RPMI8226 (cell line): ENCODE data around the gene RAB11FIP3.

Experiments used
- DNase-seq: peaks from one replicate; pipeline ENCODE4 v3.0.0-alpha.2; 2015

RAB11FIP3 gene

GRCh38 chr16:534856-535445 is 109.5 kb downstream of the RAB11FIP3 start:
- DNase-seq = no peak

DNA sequence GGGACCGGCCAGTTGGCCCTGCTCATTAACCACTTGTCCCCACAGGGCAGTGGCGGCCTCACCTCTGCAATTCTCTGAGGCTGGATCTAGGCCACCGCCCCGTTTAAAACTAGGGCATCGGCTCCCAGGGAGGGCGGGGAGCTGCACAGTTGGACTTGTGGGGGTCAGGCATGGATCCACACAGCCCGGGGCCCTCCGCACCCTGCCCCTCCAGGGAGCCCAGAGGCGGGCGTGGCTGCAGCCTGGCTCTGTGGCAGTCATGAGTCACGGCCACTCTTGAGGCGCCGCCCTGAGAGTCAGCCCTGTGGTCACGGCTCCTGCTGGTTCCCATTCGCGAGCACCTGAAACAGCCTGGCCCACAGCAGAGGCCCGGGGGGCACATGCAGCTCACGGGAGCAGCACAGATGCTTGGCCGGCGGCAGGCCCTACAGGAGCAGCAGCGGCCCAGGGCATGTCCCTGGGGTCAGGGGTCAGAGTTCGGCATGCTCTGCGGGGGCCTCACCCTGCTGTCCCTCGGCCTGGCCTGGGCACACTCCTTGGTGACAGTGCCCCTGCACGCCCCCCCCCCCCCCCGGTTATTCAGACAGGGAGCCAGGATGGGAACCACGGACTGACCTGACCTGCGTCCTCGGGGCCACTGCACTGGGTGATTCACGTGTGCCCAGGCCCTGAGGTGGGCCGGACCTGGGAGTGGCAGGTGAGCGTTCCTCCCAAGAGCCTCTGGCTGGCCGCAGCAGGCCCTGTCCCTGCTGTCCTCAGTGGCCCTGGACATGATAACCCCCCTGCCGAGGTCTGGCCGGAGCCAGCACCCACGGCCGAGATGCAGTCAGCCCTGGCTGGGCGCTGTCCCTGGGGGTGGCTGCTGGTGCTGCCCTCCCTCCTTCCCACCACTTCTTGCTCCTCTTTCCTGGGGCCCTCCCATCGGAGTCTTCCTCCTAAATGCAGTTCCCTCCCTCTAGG is 110.3 kb downstream of the RAB11FIP3 start:
- no peak for DNase-seq

DNA sequence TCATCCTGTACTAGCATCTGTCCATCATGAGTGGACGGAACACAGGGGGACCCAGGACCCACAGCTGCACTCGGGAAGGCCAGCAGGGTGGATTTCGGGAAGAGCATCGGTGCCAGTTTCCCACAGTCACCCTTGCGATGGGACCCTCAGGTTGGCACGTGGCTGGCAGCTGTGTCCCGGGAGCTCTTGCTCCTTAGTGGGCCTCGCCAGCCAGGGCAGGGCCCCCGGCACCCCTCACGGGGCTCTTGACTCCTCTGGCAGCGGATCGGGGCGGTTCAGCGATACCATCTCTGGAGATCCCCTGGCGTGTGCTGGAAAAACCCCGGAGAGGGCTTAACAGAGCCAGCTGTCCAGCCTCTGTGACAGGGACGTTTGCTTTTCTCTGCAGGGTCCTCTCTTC is 111.3 kb downstream of the RAB11FIP3 start:
- DNase-seq = no peak

GRCh38 chr16:537415-538335 is 112.2 kb downstream of the RAB11FIP3 start:
- DNase-seq = no peak

DNA sequence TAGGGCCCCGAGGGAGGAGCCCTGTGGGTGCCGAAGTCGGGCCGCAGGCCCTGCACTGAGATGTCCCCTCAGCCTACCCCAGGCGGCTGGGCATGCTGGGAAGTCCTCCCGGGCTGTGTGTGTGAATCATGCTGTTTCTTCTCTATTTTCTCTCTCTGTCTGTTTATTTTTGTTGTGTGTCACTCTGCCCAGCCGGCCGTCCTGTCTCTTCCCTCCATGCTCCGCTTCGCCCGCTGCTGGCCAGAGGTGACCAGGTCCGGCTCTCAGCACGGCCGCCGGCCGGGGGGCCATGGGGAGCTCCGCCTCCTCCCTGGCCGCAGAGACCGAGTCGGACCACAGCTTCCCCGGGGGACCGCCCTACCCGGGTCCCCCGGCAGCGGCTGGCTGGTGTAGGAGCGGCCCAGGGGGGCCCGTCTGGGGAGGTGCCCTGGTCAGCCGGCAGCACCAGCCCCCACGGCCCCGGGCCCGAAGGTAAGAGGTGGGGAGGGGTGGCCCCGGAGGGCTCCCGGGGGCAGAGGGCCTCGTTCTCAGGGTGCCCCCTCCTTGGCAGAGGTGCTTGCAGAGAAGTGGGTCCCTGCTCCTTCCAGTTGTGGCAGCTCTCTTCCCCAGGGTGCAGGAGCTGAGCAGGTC is 114.6 kb downstream of the RAB11FIP3 start:
- DNase-seq = no peak

GRCh38 chr16:540645-541340 is 115.3 kb downstream of the RAB11FIP3 start:
- no peak for DNase-seq

DNA sequence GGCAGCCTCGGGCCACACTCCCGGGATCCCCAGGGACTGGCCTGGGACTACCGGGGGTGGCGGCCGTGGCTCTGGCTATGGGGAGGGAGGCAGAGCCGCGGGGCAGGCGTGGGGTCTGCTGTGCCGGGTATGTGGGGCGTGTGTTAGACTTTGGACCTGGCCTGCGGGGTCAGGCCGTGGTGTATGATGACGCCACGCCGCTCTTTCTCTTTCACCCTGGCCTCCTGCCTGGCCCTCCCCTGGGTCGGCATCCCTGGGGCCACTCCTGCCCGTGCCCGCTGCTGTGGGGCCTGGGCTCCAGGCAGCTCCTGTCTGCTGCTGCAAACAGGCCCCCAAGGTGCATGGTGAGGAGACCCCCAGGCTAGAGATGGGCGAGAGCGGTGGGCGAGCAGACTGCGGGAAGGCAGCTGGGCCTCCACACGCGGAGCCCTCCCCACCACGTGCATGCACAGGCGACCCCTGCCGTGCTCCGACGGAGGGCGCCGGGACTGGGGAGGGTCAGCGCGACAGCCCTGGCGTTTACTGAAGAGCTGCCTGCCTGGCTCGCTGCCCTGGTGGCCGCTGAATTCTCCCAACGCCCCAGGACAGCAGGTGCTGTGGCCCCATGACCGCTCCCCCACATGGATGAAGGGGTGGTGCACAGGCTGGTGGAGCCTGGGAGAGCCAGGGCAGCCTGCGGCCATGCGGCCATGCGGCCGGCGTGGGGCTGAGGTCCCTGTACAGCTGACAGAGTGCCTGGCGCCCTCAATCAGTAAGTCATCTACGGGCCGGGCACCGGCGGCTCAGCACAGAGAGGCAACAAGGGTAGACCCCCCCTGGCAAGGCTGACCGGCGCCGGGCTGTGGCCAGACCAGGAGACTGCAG is 118.1 kb downstream of the RAB11FIP3 start:
- DNase-seq = no peak

- DNase-seq = no peak
Measured at GRCh38 chr16:544517-544916, 119.1 kb downstream of the RAB11FIP3 start.

DNA sequence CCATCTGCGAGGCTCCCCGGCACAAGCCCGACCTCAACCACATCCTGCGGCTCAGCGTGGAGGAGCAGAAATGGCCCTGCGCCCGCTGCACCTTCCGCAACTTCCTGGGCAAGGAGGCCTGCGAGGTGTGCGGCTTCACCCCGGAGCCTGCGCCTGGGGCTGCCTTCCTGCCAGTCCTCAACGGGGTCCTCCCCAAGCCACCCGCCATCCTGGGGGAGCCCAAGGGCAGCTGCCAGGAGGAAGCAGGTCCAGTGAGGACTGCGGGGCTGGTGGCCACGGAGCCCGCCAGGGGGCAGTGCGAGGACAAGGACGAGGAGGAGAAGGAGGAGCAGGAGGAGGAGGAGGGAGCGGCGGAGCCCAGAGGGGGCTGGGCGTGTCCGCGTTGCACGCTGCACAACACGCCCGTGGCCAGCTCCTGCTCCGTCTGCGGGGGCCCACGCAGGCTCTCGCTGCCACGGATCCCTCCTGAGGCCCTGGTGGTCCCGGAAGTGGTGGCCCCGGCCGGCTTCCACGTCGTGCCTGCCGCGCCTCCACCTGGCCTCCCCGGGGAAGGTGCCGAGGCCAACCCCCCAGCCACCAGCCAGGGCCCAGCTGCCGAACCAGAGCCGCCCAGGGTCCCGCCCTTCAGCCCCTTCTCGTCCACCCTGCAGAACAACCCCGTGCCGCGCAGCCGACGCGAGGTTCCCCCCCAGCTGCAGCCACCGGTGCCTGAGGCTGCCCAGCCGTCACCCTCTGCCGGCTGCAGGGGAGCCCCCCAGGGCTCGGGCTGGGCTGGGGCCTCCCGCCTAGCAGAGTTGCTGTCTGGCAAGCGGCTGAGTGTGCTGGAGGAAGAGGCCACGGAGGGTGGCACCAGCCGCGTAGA is 121.7 kb downstream of the RAB11FIP3 start:
- no peak for DNase-seq

DNA sequence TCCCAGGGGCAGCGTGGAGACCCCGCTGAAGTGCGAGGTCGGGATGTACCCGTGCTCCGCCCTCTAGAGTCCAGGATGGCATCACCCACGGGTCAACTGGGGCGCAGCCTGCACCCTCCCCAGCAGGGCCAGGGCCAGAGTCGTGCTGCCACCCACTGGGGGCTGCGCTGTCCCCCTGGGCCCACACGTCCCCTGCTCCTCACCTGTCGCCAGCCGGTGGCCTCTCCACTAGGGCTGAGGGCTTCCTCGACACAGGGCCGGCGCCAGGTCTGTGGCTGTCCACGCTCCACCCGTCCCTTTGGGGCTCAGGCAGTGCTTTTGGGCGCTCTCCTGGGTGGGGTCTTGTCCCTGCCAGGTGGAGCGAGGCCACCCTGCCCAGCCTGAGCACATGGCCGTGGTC is 123.1 kb downstream of the RAB11FIP3 start:
- no peak for DNase-seq

GRCh38 chr16:549544-550263 is 124.3 kb downstream of the RAB11FIP3 start:
- DNase-seq = no peak

GRCh38 chr16:551210-551609 is 125.8 kb downstream of the RAB11FIP3 start:
- DNase-seq = no peak

DNA sequence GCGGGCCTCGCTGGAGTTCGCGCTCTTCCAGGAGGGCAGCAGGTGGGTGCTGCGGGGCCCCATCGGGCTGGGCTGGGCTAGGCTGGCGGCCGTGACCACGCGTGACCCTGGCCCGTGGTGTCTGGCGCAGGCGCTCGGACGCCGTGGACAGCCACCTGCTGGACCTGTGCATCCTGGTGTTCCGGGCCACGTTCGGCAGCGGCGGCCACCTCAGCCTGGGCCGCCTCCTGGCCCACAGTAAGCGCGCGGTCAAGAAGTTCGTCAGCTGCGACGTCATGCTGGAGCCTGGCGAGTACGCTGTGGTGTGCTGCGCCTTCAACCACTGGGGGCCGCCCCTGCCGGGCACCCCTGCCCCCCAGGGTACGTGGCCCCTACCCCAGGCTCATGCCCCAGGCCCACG is 126.7 kb downstream of the RAB11FIP3 start:
- DNase-seq = no peak

GRCh38 chr16:553601-554296 is 128.3 kb downstream of the RAB11FIP3 start:
- no peak for DNase-seq

DNA sequence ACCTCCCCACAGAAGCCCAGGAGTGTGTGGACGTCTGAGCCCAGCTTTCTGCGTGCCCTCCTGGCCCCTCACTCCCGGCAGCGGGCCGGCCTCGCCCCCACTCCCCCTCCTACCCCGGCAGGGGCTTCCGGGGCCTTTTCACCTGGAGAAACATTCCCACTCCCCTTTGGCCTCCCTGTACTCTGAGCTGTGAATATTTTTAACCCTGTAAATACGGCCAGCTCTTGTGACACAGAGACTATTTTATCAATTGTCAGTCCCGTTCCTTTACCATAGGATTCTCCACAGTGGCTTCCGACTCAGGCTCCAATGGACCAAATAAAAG is 128.8 kb downstream of the RAB11FIP3 start:
- DNase-seq = no peak

DNA sequence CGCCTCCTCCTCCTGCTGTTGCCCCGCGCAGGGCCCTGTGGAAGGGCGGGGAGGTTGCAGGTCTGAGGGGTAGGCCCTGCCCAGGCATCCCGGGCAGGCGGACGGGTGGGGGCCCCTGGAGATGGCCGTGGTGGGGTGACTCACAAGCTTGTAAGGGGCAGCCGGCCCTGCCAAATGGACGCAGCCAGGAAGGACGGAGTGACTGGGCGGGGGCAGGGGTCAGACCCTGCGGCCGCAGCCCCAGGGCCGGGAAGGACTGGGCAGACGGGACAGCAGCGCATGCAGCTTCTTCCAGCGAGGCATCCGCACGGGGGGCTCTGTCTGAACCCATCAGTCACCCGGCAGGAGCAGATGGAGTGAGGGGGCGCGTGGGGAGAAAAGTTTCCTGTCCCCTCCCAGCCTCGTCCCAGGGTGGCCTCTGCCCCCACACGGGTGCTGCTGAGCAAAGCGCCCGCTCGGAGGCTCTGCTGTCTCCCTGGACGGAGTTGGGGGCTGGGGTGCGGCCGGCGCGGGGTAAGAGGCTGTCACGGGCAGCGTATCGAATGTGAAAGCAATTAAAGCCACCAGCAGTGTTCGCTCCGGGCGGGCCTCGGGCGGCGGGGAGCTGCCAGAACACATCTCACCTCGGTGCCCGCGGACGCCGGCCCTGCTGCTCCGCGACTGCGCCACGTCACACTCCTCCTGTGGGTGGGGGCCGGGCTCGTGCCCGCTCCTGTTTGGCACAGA is 129.4 kb downstream of the RAB11FIP3 start:
- no peak for DNase-seq

DNA sequence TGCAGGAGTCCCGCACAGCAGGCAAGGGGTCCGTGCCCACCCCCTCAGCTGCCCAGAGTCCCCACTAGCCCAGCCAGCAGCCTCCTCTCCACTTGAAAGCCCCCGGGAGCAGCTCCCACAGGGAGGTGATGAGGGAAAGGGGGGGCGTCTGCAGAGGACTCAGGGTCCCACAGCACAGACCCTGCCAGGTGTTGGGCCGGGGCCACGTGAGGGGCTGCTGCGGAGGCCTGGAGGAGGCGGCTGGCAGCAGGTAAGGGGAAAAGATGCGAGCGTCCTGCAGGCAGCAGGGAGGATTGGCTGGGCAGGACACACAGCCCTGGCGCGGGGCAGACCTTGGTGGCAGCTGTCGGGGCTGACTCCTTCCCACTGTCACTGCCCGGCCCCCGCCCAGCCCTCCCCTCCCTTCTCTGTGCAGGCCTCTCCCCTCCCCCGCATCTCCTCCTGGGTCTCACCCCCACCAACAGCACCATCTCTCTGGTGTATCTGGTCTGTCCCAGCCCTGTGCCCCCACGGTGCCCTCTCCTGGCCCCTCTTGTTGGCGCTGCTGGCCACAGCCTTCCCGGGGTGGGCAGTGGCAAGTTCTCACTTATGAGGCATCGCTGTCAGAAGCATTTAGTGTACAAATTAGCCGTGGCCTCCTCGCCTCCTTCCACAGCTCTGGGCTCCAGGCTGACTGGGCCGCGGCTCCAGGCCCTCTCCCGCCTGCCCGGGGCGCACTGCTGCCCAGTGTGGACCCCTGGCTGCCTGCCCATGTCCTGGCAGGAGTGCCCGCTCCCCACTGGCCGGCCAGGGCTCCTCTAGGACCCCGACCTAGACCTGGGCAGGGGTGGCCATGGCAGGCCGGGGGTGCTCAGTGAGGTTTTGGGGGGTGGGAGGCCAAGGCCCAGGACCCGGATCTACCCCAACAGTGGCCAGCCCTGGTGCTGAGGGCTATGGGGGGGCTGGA is 130.4 kb downstream of the RAB11FIP3 start:
- no peak for DNase-seq
